GM19023 (cell line): ENCODE data around the gene FRYL.
"Not testable (repeated sequence)": the region's sequence is repeated elsewhere in the genome, so short reads cannot be mapped to it uniquely, and the experiment has no call there.

Experiments
- ATAC-seq: cut with Tn5 transposase; IDR thresholded peaks from one replicate; pipeline ENCODE4 v1.9.1; 2021; ENCODE audit warnings: mild to moderate bottlenecking, moderate library complexity; ENCODE audit not compliant: unreplicated experiment

Gene FRYL

DNA sequence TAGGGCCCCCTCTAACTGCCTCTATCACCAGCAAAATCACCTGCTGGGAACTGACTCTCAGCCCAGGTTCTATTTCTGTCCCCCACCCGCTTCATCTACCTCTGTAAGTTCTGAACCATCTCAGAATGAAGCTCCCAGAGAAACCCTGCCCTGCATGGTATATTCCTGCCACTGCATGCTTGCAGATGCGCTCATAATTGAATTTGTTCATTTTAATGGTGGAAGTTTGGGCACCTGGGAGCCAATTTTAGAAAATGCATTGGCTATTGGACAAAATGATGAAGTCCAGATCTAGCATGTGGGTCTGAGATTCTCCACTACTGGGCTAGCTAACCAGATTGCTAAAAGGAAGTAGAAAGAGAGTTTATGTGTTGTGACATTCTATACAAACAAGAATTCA lies 325.5 kb downstream of the FRYL start:
- ATAC-seq = no peak

GRCh38 chr4:48451656-48452055 lies 328.4 kb downstream of the FRYL start:
- not testable (repeated sequence) for ATAC-seq

GRCh38 chr4:48450740-48451139 lies 329.3 kb downstream of the FRYL start:
- no peak for ATAC-seq

DNA sequence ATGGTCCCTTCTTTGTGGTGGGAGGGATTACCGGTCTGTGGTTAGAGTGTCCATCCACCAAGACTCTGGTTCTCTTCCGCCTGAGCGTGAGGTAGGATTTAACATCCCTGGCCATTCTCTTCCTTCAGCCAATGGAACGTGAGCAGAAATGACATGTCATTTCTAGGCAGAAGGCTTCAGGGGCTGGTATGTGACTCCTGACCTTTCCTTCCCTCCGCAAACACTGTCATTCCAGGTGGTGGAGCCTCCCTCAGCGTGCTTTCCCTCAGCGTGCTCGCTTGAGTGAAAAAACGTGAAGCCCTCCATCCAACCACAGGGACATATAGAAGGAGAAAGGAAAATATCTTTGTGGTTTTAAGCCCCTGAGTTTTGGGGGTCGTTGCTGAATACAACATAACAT lies 330.9 kb downstream of the FRYL start:
- no peak for ATAC-seq
